C4-2B (cell line): ENCODE data around the gene UBE2I.

Source experiments
- H3K27ac ChIP-seq: fragments of 450-650 bp; 2 replicates; pipeline ENCODE4 v1.5.1; 2017
- CTCF ChIP-seq: fragments of 450-650 bp; conservative IDR thresholded peaks from 2 replicates; pipeline ENCODE4 v1.5.1; 2017; ENCODE audit warnings: mild to moderate bottlenecking
- ZFX ChIP-seq: fragments of 450-650 bp; IDR thresholded peaks from 2 replicates; pipeline ENCODE4 v1.6.1; 2017

Gene UBE2I

GRCh38 chr16:1375741-1376410 lies 66.4 kb downstream of the UBE2I start:
- no peak overlapping the region for H3K27ac ChIP-seq
- TF ChIP-seq CTCF (no peak), ZFX (no peak)
